GM18502 (cell line): Measurements from ENCODE around the gene HDAC11.
"Not testable (repeated sequence)": the region's sequence is repeated elsewhere in the genome, so short reads cannot be mapped to it uniquely, and the experiment has no call there.

ENCODE experiments used
- ATAC-seq: cut with Tn5 transposase; IDR thresholded peaks from one replicate; pipeline ENCODE4 v1.9.1; 2021; ENCODE audit warnings: mild to moderate bottlenecking; ENCODE audit not compliant: unreplicated experiment, poor library complexity

Gene HDAC11

DNA sequence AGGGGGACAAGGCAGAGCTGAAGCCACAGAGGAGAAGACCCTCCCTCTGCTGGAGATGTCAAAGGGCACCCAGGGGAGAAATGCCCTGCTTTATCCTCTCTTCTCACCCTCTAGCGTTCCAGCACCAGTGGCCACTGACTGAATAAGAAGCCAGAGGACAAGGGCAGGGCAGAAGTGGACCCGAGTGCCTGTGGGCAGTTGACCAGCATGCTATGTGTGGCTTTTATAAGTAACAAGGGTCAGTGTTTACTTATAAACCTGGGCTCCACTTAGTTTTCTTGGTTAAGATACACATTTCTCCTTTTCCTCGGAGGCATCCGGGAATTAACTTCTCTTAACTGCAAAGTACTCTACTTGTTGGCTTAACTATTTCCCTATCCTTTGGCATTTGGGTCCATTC lies 13.3 kb upstream of the HDAC11 start:
- ATAC-seq, result no peak

DNA sequence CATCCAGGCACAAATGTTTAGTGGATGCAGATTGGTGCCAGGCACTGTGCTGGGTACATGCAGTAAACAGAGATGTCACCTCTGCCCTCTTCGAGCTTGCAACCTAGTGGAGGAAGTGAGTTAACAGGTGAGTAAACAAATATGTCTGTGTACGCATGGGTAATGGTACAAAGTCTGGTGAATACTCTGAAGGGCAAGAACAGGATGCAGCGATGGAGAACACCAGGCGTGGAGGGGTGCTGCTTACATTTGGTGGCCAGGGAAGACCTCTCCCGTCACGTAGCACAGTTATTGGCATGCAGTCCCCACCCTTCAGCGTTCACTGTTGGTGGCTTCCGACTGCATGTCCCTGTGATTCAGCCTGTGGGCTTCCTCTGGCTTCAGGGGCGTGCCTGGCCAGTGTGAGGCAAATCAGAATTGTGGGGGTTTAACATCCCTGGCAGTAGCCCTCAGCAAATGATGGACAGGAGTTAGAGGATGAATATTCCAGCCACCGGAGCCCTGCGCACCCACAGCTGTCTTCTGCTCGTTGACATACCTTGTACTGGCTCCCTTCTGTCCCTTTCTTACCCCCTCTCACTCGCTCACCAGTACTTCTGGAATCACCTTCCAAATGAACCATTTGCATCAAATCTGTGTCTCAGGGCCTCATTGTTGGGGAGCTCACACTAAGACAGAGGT lies 9.1 kb upstream of the HDAC11 start:
- no peak for ATAC-seq

- ATAC-seq, result no peak
Observed at GRCh38 chr3:13472286-13472685, 7.8 kb upstream of the HDAC11 start.

- no peak for ATAC-seq
Observed at GRCh38 chr3:13473020-13473419, 7.1 kb upstream of the HDAC11 start.

- no peak for ATAC-seq
Observed at GRCh38 chr3:13474021-13474420, 6.1 kb upstream of the HDAC11 start.

DNA sequence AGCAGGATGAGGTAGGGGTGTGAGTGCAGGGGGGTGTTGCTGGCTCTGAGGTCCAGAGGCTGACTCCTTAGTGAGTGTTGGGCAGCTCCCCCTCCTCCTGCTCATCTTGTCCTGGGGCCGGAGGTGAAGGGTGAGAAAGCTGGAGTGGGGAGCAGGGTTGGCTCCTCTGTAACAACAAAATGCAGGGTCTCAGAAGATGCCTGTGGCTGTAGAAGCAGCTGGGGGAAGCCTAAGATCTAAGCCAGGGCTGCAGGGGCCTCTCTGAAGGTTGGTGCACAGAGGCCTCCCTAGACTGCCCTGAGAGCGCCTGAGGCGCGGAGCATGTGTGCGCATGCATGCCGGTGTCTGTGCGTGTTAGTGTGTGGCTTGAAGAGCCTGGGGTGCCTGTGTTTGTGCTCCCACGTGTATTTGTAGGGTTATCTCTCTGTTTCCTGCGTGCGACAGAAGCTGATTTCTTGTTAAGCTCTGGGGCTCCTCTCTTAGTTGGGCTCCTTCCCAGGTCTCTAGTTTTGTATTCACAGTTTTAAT lies 5.3 kb upstream of the HDAC11 start:
- ATAC-seq, result no peak

- ATAC-seq, result no peak
Observed at GRCh38 chr3:13475871-13476590, 4.1 kb upstream of the HDAC11 start.

- no peak for ATAC-seq
Observed at GRCh38 chr3:13477943-13478342, 2.2 kb upstream of the HDAC11 start.

DNA sequence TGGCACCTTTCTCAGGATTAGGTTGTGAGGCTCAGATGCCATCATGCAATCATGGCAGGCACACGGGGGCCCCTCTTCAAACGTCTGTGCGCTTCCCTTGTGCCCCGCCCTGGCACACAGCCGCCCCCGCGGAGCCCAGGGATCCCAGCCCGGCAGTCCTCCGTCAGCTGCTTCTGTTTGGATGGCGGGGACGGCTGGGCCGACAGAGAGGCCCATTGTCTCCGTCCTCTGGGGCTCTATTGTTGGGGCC lies 849 bp upstream of the HDAC11 start:
- ATAC-seq, result peak; percentile 0

DNA sequence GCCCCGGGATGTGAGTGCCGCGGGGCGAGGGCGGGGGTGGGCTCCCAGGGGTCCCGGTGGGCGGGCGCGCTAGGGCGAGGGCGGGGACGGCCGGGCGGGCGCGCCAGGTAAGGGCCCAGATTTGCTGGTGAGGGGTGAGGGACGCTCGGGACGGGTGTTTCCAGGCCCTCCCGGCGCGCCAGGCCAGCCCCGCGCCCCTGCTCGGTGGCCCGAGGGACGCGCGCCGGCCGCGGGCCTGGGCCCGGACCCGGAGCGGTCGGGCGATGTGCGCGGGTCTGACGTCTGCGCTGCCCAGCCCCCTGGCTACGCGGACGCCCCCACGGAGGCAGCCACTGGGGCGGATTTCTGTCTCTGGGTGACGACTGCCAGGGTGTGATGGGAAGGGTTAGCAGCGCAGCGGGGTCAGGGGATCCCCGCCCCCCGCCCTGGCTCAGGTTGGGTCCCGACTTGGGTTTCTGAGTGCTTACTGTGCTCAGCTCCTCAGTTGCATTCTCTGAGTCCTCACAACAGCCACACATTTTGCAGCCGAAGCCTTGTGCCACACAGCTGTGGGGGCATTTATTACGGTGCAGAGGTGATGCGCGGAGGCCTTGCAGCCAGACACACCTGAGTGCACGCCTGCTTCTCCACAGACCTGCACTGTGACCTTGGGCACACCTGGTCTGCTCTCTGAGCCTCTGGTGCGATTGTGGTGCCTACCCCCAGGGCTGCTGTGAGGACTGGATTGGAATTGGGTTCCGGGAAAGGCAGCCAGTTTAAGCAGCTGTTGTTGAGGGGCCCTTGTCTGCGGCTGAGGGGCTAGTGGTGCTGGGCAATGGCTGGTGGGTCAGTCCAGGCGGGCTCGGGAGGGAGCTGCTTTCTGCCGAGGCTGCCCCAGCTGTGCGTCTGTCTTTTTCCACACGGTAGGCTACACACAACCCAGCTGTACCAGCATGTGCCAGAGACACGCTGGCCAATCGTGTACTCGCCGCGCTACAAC lies 523 bp downstream of the HDAC11 start:
- ATAC-seq, result peak; percentile 21

GRCh38 chr3:13482106-13482690 lies 2.1 kb downstream of the HDAC11 start:
- ATAC-seq, result no peak

DNA sequence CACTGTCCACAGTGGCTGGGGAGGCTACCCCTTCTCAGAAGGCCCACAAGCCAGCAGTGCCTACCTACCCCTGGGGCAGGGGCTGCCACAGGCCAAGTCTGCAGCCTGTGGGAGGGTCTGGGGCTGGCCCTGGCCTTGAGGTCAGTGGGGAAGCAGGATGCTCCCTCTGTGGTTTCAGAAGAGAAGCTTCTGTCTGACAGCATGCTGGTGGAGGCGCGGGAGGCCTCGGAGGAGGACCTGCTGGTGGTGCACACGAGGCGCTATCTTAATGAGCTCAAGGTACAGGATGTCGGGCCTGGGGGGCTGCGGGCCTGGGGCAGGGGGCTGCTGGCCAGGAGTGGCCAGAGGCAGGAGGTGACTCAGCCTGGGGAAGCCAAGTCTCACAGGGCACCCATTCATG lies 3.2 kb downstream of the HDAC11 start:
- ATAC-seq, result no peak

DNA sequence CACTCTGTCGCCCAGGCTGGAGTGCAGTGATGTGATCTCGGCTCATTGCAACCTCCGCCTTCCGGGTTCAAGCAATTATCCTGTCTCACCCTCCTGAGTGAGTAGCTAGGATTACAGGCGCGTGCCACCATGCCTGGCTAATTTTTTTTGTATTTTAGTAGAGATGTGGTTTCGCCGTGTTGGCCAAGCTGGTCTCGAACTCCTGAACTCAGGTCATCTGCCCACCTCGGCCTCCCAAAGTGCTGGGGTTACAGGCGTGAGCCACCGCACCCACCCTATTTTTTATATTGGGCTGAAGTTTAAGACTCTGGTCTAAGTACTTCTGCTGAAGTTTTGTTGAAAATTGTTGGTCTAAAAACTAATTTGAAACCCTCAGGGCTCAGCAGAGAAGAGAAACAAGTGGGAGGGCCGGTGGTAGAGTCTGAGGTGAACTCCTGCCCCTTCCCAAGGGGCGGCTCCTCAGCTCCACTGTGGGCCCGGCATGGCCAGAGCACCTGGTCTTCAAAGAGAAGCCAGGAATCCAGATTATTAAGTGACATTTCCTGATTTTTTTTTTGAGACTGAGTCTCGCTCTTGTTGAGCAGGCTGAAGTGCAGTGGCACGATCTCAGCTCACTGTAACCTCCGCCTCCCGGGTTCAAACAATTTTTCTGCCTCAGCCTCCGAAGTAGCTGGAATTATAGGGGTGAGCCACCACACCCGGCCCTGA lies 4.0 kb downstream of the HDAC11 start:
- ATAC-seq, result no peak

GRCh38 chr3:13484851-13485590 lies 4.9 kb downstream of the HDAC11 start:
- no peak for ATAC-seq

DNA sequence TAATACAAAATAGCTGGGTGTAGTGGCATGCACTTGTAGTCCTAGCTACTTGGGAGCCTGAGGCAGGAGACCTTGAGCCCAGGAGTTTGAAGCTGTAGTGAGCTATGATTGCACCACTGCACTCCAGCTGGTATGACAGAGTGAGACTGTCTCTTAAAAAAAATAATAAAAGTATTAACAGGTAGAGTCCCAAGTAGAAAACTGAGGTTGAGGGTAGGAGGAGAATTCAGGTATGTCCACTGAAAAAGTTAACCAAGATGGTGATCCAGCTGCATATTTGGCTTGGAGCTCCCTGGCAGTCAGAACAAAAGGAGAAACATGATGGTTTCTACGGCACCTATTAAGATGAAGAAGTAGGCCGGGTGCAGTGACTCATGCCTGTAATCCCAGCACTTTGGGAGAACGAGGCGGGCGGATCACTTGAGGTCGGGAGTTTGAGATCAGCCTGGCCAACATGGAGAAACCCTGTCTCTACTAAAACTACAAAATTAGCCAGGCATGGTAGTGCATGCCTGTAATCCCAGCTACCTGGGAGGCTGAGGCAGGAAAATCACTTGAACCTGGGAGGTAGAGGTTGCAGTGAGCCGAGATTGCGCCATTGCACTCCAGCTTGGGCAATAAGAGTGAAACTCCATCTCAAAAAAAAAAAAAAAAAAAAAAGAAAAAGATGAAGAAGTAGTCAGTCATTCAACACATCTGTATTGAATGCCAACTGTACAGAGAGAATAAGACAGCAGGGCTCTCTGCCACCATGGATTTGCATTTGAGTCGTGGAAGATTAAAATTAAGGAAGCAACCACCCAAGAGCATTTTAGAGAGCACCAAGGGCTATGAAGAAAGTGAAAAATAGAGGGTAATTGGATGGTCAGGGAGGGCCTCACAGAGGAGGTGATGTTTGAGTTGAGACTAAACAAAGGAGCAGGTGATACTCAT lies 5.8 kb downstream of the HDAC11 start:
- not testable (repeated sequence) for ATAC-seq

- ATAC-seq, result no peak
Observed at GRCh38 chr3:13487403-13487802, 7.3 kb downstream of the HDAC11 start.

GRCh38 chr3:13491206-13491974 lies 11.3 kb downstream of the HDAC11 start:
- no peak for ATAC-seq

DNA sequence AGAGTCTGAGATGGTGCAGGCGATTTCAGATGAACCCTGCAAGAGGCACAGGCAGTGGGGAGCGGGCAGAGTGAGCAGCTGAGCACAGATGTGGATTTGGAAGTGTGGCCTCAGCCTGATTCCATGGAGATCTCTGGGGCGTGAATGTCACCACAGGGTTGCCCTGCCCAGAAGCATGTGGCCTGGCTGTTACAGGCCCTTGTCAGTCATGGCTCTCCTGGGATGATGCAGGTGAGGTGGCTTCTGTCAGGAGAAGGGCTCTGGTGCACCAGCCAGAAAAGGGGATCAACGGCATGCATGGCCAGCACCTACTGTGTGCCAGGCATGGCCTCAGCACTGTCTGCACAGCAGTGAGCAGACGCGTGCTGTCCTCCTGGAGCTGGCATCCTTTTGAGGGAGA lies 11.9 kb downstream of the HDAC11 start:
- no peak for ATAC-seq
